HG02870 (cell line): ENCODE data around the gene KCNK18.

ENCODE experiments used
- ATAC-seq: cut with Tn5 transposase; IDR thresholded peaks from one replicate; pipeline ENCODE4 v1.9.1; 2021; ENCODE audit warnings: mild to moderate bottlenecking, moderate library complexity; ENCODE audit not compliant: unreplicated experiment

The KCNK18 gene

GRCh38 chr10:117249493-117250093 lies 52.3 kb downstream of the KCNK18 start:
- ATAC-seq, result no peak

GRCh38 chr10:117250411-117250810 lies 53.1 kb downstream of the KCNK18 start:
- ATAC-seq, result no peak

GRCh38 chr10:117253908-117254307 lies 56.6 kb downstream of the KCNK18 start:
- no peak for ATAC-seq

DNA sequence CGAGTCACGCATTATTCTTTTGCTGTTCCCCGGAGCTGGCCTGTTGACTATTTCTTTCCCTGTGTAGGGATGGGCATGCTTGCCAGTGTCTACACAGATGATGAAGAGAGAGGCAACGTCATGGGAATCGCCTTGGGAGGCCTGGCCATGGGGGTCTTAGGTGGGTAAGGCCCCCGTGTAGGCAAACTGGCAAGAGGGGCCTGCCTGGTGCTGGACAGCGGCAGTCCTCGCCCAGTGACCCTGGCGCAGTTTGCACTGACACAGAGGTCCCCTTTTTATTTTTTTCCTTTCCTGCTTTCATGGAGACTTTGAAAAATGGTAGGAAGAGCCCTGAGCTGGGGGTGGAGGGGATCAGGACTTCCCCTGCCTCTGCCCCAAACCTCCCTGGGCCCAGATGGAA lies 57.0 kb downstream of the KCNK18 start:
- ATAC-seq, result no peak

DNA sequence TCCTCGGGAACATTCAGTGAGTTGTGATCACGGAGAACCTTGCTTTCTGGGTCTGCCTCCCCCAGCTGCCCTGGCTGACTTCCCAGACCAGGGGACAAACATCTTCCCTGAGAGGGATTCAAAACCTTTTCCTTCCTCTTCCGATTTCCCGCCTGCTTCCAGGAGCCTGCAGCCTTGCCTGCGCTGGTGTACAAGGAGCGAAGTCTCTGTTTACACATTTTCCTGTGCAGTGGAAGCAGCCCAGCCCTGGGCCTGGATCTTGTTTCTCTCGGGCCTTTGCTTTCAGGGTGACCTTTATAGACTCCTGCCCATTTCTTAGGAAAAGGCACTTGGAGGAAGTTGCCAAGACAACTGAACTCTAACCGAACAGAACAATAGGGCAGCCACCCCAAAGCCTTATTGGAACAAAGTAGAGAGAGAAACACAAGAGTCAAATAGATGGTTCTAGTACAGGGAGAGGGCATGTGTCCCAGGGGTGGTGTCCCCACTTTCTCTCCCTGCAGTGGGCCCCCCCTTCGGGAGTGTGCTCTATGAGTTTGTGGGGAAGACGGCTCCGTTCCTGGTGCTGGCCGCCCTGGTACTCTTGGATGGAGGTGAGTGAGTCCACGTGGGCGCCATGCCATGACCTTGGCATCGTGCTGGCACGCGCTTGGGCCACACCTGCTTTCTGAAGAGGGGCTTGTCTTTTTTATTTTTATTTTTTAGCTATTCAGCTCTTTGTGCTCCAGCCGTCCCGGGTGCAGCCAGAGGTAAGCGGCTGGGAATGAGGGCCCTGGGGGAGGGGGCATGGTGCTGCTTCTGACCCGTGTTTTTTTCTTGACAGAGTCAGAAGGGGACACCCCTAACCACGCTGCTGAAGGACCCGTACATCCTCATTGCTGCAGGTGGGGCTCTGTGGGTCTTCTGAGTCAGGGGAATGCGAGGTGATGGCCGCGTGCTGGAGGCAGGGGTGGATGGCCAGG lies 57.8 kb downstream of the KCNK18 start:
- no peak for ATAC-seq

- no peak for ATAC-seq
Measured at GRCh38 chr10:117255835-117256460, 58.7 kb downstream of the KCNK18 start.

GRCh38 chr10:117256910-117257309 lies 59.6 kb downstream of the KCNK18 start:
- ATAC-seq, result no peak

DNA sequence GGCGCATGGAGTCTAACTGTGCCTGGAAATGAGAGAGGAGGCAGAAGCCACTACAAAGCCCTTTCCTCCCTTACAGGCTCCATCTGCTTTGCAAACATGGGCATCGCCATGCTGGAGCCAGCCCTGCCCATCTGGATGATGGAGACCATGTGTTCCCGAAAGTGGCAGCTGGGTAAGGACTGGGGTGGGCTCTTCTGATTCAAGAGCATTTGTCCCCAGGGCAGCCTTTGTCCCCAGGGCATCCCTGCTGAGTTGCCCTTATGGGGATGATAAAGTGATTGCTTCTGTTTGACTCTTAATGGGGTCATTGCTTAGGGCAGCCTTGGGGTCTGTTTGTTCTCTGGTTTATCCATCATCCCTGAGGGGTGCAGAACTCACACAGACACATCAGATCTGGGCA lies 60.4 kb downstream of the KCNK18 start:
- ATAC-seq, result no peak

- no peak for ATAC-seq
Measured at GRCh38 chr10:117259279-117259678, 62.0 kb downstream of the KCNK18 start.
